Gastrocnemius medialis (tissue), 4 donors: ENCODE results near the gene SPACDR. TPM values are rescaled to one million over a fixed set of nuclear protein-coding genes. Genes with fewer than 3 reads are reported as not detected.
"Not testable (repeated sequence)": the region's sequence is repeated elsewhere in the genome, so short reads cannot be mapped to it uniquely, and the experiment has no call there.

Experiments
- ATAC-seq, 2 donors: fragments of 150-250 bp; one replicate each; pipeline ENCODE4 v1.9.1; 2016
- DNase-seq, 2 donors: peaks; one replicate each; pipeline ENCODE4 v3.0.0-alpha.2; 2019
- H3K27ac ChIP-seq, 4 donors: fragments of 200-600 bp; sonication (generic); 1 replicate in 1 of 4; 2 replicates in 3 of 4; pipeline ENCODE4 v1.5.1; 2016 to 2018; ENCODE audit warnings: mild to moderate bottlenecking in 2 of 4, moderate library complexity in 1 of 4
- H3K27me3 ChIP-seq, 3 donors: fragments of 200-600 bp; sonication (generic) in 2 of 3; 1 replicate in 1 of 3; 2 replicates in 2 of 3; pipeline versions ENCODE4 v1.5.1 to v1.6.0; 2016 to 2019; ENCODE audit warnings: mild to moderate bottlenecking in 1 of 3, moderate library complexity in 1 of 3
- H3K36me3 ChIP-seq, 2 donors: fragments of 200-600 bp; sonication (generic) in 1 of 2; one replicate each; pipeline ENCODE4 v1.5.1; 2017 to 2018
- H3K4me1 ChIP-seq, 2 donors: fragments of 200-600 bp; sonication (generic) in 1 of 2; one replicate each; pipeline ENCODE4 v1.5.1; 2016 to 2017; ENCODE audit warnings: mild to moderate bottlenecking in 2 of 2
- H3K4me3 ChIP-seq, 4 donors: fragments of 200-600 bp; sonication (generic) in 3 of 4; 1 replicate in 1 of 4; 2 replicates in 3 of 4; pipeline ENCODE4 v1.5.1; 2016 to 2019; ENCODE audit warnings: mild to moderate bottlenecking in 2 of 4
- H3K9me3 ChIP-seq, 3 donors: fragments of 200-600 bp; sonication (generic) in 2 of 3; 1 replicate in 1 of 3; 2 replicates in 2 of 3; pipeline ENCODE4 v1.5.1; 2016 to 2019
- CTCF ChIP-seq, 5 experiments: fragments of 450-650 bp in 3 of 5; fragments of 200-600 bp in 2 of 5; sonication (generic) in 2 of 5; IDR thresholded peaks in 4 of 5; conservative IDR thresholded peaks in 1 of 5; 1 replicate in 4 of 5; 2 replicates in 1 of 5; pipeline ENCODE4 v1.5.1; 2016 to 2019; ENCODE audit warnings: antibody characterized with exemption in 5 of 5, mild to moderate bottlenecking in 3 of 5, moderate library complexity in 3 of 5
- POLR2A ChIP-seq, 2 donors: fragments of 450-650 bp; IDR thresholded peaks; one replicate each; pipeline ENCODE4 v1.6.1; 2017; ENCODE audit warnings: antibody characterized with exemption in 2 of 2, mild to moderate bottlenecking in 2 of 2, moderate library complexity in 2 of 2
- in situ Hi-C, 4 donors: fragments of 200-750 bp; cut with MboI; loops; one replicate each; pipeline versions ENCODE4 v1.15.0 to v1.8.0; 2017; ENCODE audit warnings: low sequenced_read_pairs in 4 of 4
- intact Hi-C: fragments of 100-400 bp; cut with DNase I; formaldehyde crosslinking; loops from one replicate; pipeline ENCODE4 v1.15.1; 2023; ENCODE audit warnings: low total_unique reads
- total RNA-seq, 4 donors: library from RNA; depleted of rRNA; stranded (reverse); fragments of >200 nt; gene quantifications; one replicate each; pipeline versions ENCODE4 v1.1.0 to v1.2.3, GENCODE V29; 2016

The SPACDR gene
- total RNA-seq, 4 donors from 2014 or later: 0.29 TPM; not detected in 3

- peak overlapping the region in 2 of 4 donors; percentile 22 to 63 for H3K27ac ChIP-seq
Observed at GRCh38 chr7:100446040-100446439, 18.0 kb downstream of the SPACDR start.

GRCh38 chr7:100444311-100445278 lies 19.5 kb downstream of the SPACDR start:
- Histone ChIP-seq H3K4me1 (no peaks in the 10 kb centered on the region), H3K9me3 (no peaks in the 10 kb centered on the region), H3K27me3 (no peaks in the 10 kb centered on the region), H3K36me3 (no peaks in the 10 kb centered on the region), H3K4me3 (no peak overlapping the region), H3K27ac (peak overlapping the region; percentile 63 to 74 (median 65))
- DNase-seq (peak in 1 of 2 donors; percentile 8), ATAC-seq (peak; percentile 63 to 71)
- intact Hi-C loops: no loop called here
- TF ChIP-seq POLR2A (IDR thresholded peaks at IDR 0.05) (peak in 1 of 2 donors; percentile 5), CTCF (IDR thresholded peaks at IDR 0.05 in 4 of 5, conservative IDR thresholded peaks at IDR 0.05 in 1 of 5) (no peak)
- in situ Hi-C loops: loop anchor here in 1 of 4 donors (25.0 kb wide), 1 partner anchor 418 kb away; the partner anchor contains the start of genes SLC12A9 and TRIP6

More at GRCh38 chr7:100446040-100446439, 18.0 kb downstream of the SPACDR start:
- in situ Hi-C loops: loop anchor here in 1 of 4 donors (25.0 kb wide), 1 partner anchor 416 kb away; the partner anchor contains the start of genes SLC12A9 and TRIP6
- H3K4me1 ChIP-seq: peaks cover 0 to 3% of the 10 kb centered on the region in 2 donors
- H3K4me3 ChIP-seq: no peak overlapping the region
- no peak for TF ChIP-seq CTCF (IDR thresholded peaks at IDR 0.05 in 4 of 5, conservative IDR thresholded peaks at IDR 0.05 in 1 of 5)
- no peak for TF ChIP-seq POLR2A (IDR thresholded peaks at IDR 0.05)
- DNase-seq: no peak
- H3K36me3 ChIP-seq: no peaks in the 10 kb centered on the region
- intact Hi-C loops: no loop called here
- ATAC-seq: no peak
- H3K9me3 ChIP-seq: no peaks in the 10 kb centered on the region
- H3K27me3 ChIP-seq: no peaks in the 10 kb centered on the region

DNA sequence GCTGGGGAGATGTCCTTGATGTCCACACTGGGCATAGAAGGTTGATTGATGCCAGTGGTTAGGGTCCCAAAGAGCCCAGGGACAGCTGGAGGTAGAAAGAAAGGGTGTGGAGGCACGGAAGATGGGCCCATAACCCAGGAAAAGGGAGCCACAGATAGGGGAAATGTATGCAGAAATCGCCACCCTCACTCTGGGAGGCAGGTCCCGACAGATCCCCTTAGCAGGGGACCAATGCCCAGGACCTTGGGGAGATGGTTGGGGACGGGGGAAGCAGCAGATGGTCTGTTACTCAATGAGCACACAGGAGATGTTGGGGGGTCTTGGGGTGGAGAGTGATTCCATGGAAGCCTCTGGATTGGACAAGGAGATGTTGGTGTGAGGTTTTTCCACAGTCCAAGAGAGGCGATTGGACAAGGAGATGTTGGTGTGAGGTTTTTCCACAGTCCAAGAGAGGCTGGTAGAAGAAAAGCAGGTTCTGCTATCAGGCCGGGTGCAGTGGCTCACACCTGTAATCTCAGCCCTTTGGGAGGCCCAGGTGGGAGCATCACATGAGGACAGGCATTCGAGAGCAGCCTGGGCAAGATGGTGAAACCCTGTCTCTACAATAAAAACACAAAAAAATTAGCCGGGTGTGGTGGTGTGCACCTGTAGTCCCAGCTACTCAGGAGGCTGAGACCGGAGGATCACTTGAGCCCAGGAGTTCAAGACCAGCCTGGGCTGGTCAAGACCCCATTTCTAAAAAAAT lies 20.8 kb downstream of the SPACDR start:
- intact Hi-C loops (no loop called here), in situ Hi-C loops (loop anchor here in 1 of 4 donors (25.0 kb wide), 1 partner anchor 419 kb away; the partner anchor contains the start of genes SLC12A9 and TRIP6)
- Histone ChIP-seq H3K4me1 (no peaks in the 10 kb centered on the region), H3K9me3 (no peaks in the 10 kb centered on the region), H3K36me3 (no peaks in the 10 kb centered on the region), H3K27me3 (no peaks in the 10 kb centered on the region), H3K27ac (peak overlapping the region; percentile 63 to 74 (median 65)), H3K4me3 (no peak overlapping the region)
- TF ChIP-seq CTCF (IDR thresholded peaks at IDR 0.05 in 4 of 5, conservative IDR thresholded peaks at IDR 0.05 in 1 of 5): no peak
- TF ChIP-seq POLR2A (IDR thresholded peaks at IDR 0.05): no peak
- ATAC-seq (no peak), DNase-seq (peak in 1 of 2 donors; percentile 9)

DNA sequence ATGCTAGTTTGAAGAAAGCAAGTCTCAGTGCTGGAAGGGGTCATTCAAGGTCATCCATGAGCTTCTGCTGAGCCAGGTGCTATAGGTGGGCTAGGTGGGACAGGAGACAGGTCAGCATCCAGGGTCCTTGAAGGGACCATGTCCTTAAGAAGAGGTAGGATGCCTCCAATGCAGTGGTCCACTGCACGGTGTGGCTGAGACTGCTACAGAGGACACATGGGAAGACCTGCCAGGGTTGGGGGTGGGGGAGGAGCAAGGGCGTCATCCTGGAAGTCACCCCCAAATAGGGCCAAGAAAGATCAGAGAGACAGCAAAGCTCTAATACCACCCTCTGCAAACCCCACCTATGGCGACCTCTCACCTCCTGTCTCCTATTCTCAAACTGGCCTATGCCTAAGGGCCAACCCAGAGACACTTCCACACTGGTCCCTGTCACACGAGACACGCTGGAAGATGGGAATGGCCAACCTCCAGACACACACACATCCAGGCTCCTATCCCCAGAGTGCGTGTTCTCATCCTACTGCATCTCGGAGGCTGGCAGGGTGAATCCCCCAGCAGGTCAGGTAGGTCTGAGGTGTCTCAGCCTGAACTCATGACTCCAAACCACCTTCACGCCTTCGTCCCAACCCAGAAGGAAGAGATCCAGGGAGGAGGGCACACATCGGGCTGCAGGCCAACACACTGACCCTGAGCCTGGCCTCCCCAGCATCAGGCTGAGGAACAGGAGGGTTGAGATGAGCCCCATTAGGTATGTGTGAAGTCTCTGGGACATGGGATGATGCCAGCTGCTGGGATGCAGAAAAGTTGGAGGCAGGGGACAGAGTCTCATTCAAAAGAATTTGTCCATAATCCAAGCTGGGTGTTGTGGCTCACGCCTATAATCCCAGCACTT lies 22.2 kb downstream of the SPACDR start:
- H3K4me1 ChIP-seq: no peaks in the 10 kb centered on the region
- H3K4me3 ChIP-seq: no peak overlapping the region
- no peaks in the 10 kb centered on the region for H3K36me3 ChIP-seq
- in situ Hi-C loops: loop anchor here in 1 of 4 donors (25.0 kb wide), 1 partner anchor 420 kb away; the partner anchor contains the start of genes SLC12A9 and TRIP6
- DNase-seq: peak in 1 of 2 donors; percentile 8
- intact Hi-C loops: no loop called here
- H3K9me3 ChIP-seq: no peaks in the 10 kb centered on the region
- H3K27me3 ChIP-seq: no peaks in the 10 kb centered on the region
- TF ChIP-seq POLR2A (IDR thresholded peaks at IDR 0.05) (no peak), CTCF (IDR thresholded peaks at IDR 0.05 in 4 of 5, conservative IDR thresholded peaks at IDR 0.05 in 1 of 5) (no peak)
- ATAC-seq: no peak
- H3K27ac ChIP-seq: no peak overlapping the region

DNA sequence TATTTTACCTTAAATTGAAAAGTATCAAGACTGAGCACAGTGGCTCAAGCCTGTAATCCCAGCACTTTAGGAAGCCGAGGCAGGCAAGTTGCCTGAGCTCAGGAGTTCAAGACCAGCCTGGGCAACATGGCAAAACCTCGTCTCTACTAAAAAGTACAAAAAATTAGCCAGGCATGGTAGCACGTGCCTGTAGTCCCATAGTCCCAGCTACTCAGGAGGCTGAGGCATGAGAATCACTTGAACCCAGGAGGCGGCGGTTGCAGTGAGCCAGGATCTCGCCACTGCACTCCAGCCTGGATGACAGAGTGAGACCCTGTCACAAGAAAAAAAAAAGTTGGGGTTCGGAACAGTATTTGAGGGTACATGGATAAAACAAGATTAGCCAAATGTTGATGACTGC lies 24.8 kb downstream of the SPACDR start:
- H3K36me3 ChIP-seq, H3K27ac ChIP-seq, H3K27me3 ChIP-seq, ATAC-seq, H3K9me3 ChIP-seq, intact Hi-C loops, H3K4me3 ChIP-seq: not testable (repeated sequence)
- H3K4me1 ChIP-seq: peaks cover 12% of the 10 kb centered on the region in 2 donors
- in situ Hi-C loops: loop anchor here in 1 of 4 donors (25.0 kb wide), 1 partner anchor 423 kb away; the partner anchor contains the start of genes SLC12A9 and TRIP6
- peak in 1 of 2 donors; percentile 4 for DNase-seq

DNA sequence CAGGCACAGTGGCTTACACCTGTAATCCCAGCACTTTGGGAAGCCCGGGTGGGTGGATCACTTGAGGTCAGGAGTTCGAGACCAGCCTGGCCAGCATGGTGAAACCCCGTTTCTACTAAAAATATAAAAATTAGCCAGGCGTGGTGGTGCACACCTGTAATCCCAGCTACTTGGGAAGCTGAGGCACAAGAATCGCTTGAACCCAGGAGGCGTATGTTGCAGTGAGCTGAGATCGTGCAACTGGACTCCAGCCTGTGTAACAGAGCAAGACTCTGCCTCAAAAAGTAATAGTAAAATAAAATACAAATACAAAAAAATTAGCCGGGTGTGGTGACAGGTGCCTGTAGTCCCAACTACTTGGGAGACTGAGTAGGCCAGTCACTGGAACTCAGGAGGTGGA lies 25.3 kb downstream of the SPACDR start:
- H3K27me3 ChIP-seq, ATAC-seq, H3K4me3 ChIP-seq, H3K9me3 ChIP-seq, intact Hi-C loops, H3K36me3 ChIP-seq, H3K27ac ChIP-seq: not testable (repeated sequence)
- peaks cover 12% of the 10 kb centered on the region in 2 donors for H3K4me1 ChIP-seq
- in situ Hi-C loops: loop anchor here in 1 of 4 donors (25.0 kb wide), 1 partner anchor 424 kb away; the partner anchor contains the start of genes SLC12A9 and TRIP6
- DNase-seq: peak in 1 of 2 donors; percentile 3
